K562 (cell line): Measurements from ENCODE around the gene PBX2. TPM values are rescaled to one million over a fixed set of nuclear protein-coding genes. Genes with fewer than 3 reads are reported as not detected.

Experiments used
- ATAC-seq: fragments of 200-7000 bp; cut with Tn5 transposase; 3 replicates; pipeline ENCODE4 v1.9.1; 2020; ENCODE audit warnings: moderate library complexity
- BruUV-seq: library from RNA; stranded (reverse); fragments of 400-500 nt; replicated peaks from 2 replicates; lab custom pipeline; 2021; lab: Mats Ljungman, UMichigan
- CTCF ChIA-PET: fragments of 300-600 bp; formaldehyde crosslinking; extraction: SDS; loops from one replicate; lab custom pipeline; 2021; ENCODE audit warnings: low intra/inter-chr PET ratio; lab: Yijun Ruan, JAX
- POLR2A ChIA-PET: fragments of 300-600, 350-650 bp; sonication (Branson Sonifier 250); formaldehyde crosslinking; extraction: SDS; loops from one replicate; lab custom pipeline; 2021; ENCODE audit warnings: antibody characterized with exemption, inconsistent platforms; lab: Yijun Ruan, JAX
- DNase-seq, 4 experiments: peaks; one replicate each; pipeline versions ENCODE4 v3.0.0 to v3.0.0-alpha.2; 2011 to 2018; ENCODE audit warnings: low spot score in 3 of 4, mixed read lengths in 3 of 4; ENCODE audit errors: extremely low read depth in 1 of 4
- FAIRE-seq: peaks from 2 replicates; lab custom pipeline; 2011; peaks lifted over from hg19 to GRCh38; lab: Jason Lieb, UNC
- H2AFZ ChIP-seq: 2 replicates; pipeline ENCODE4 v1.6.0; 2011; ENCODE audit warnings: low read depth, low read length, control low read depth, inconsistent platforms
- H3K27ac ChIP-seq: fragments of 200-600 bp; 3 replicates; pipeline ENCODE4 v1.8.0; 2011; ENCODE audit warnings: low read depth, mild to moderate bottlenecking, control low read depth, inconsistent platforms, low read length, moderate library complexity, mixed read lengths; ENCODE audit errors: extremely low read depth
- H3K27me3 ChIP-seq, 2 experiments: fragments of 300-600 bp in 1 of 2; 2 replicates in 1 of 2; 3 replicates in 1 of 2; pipeline versions ENCODE4 v1.6.0 to v1.8.0; 2011; ENCODE audit warnings: inconsistent platforms in 2 of 2, low read length in 2 of 2, mild to moderate bottlenecking in 1 of 2, mixed read lengths in 1 of 2, moderate library complexity in 1 of 2; ENCODE audit not compliant: control insufficient read depth in 2 of 2, insufficient read depth in 2 of 2
- H3K36me3 ChIP-seq: fragments of 300-600 bp; 3 replicates; pipeline ENCODE4 v1.8.0; 2011; ENCODE audit warnings: mild to moderate bottlenecking, low read length, inconsistent platforms; ENCODE audit not compliant: control insufficient read depth, insufficient read depth
- H3K4me1 ChIP-seq, 2 experiments: fragments of 200-600 bp in 1 of 2; replicated peaks in 1 of 2; 2 replicates in 1 of 2; 3 replicates in 1 of 2; pipeline versions ENCODE4 v1.5.1 to v1.8.0; 2011; ENCODE audit warnings: inconsistent platforms in 2 of 2, low read length in 2 of 2, mild to moderate bottlenecking in 1 of 2, mixed read lengths in 1 of 2, moderate library complexity in 1 of 2; ENCODE audit not compliant: control insufficient read depth in 2 of 2, insufficient read depth in 2 of 2
- H3K4me2 ChIP-seq: 2 replicates; pipeline ENCODE4 v1.6.1; 2011; ENCODE audit warnings: low read length, control low read depth, inconsistent platforms, mixed read lengths; ENCODE audit not compliant: insufficient read depth
- H3K4me3 ChIP-seq: fragments of 200-600 bp; sonication (generic), shearing (Covaris generic); 2 replicates; pipeline ENCODE4 v1.5.1; 2016; ENCODE audit warnings: control low read depth, inconsistent platforms
- H3K79me2 ChIP-seq: fragments of 200-600 bp; 3 replicates; pipeline ENCODE4 v1.8.0; 2011; ENCODE audit warnings: low read length, inconsistent platforms; ENCODE audit not compliant: control insufficient read depth, insufficient read depth
- H3K9ac ChIP-seq, 2 experiments: 2 replicates each; pipeline versions ENCODE4 v1.6.0 to v1.6.1; 2011; ENCODE audit warnings: low read depth in 2 of 2, low read length in 2 of 2, control low read depth in 1 of 2, inconsistent platforms in 1 of 2, mild to moderate bottlenecking in 1 of 2, mixed read lengths in 1 of 2; ENCODE audit not compliant: insufficient read depth in 1 of 2
- H3K9me1 ChIP-seq: one replicate; pipeline ENCODE4 v1.6.0; 2011; ENCODE audit warnings: inconsistent platforms, mild to moderate bottlenecking, low read length, moderate library complexity; ENCODE audit not compliant: control insufficient read depth, insufficient read depth
- H3K9me3 ChIP-seq: replicated peaks from 2 replicates; pipeline ENCODE4 v1.5.1; 2011; ENCODE audit warnings: low read depth, low read length, inconsistent platforms; ENCODE audit not compliant: control insufficient read depth, insufficient read depth
- H4K20me1 ChIP-seq: replicated peaks from 2 replicates; pipeline ENCODE4 v1.6.1; 2011; ENCODE audit warnings: low read length, inconsistent platforms, mixed read lengths; ENCODE audit not compliant: control insufficient read depth, insufficient read depth
- HEY1 ChIP-seq: fragments of 250-450 bp; sonication (Bioruptor Pico); IDR thresholded peaks from 2 replicates; pipeline ENCODE4 v1.5.0; 2020; ENCODE audit warnings: mild to moderate bottlenecking, moderate library complexity, borderline replicate concordance
- HNRNPLL ChIP-seq: fragments of 200-400 bp; formaldehyde crosslinking; IDR thresholded peaks from 2 replicates; pipeline ENCODE4 v1.6.1; 2017; ENCODE audit warnings: low read length, low read depth, mild to moderate bottlenecking; ENCODE audit not compliant: poor library complexity, severe bottlenecking
- SRF ChIP-seq, 2 experiments: fragments of 250-450, 450-650 bp in 1 of 2; sonication (Bioruptor Pico) in 1 of 2; sonication (generic) in 1 of 2; formaldehyde crosslinking; IDR thresholded peaks; 2 replicates each; pipeline versions ENCODE4 v1.5.0 to v1.5.1; 2020 to 2022; ENCODE audit warnings: mild to moderate bottlenecking in 1 of 2, missing genetic modification reagents in 1 of 2
- ZNF699 ChIP-seq: fragments of 250-450 bp; sonication (Bioruptor Pico); IDR thresholded peaks from 2 replicates; pipeline ENCODE4 v1.8.0; 2021; ENCODE audit warnings: mild to moderate bottlenecking, moderate library complexity; ENCODE audit not compliant: insufficient replicate concordance
- WGBS: fragments of 100-300 bp; shearing (Covaris generic); methylation state at CpG from one replicate; pipeline ENCODE4 v1.1.6; 2016; ENCODE audit warnings: low coverage, mixed read lengths; ENCODE audit not compliant: insufficient coverage; ENCODE audit errors: missing lambda C conversion rate; 5-methylcytosine and 5-hydroxymethylcytosine counted together
- in situ Hi-C: fragments of 300-500 bp; cut with MboI; formaldehyde crosslinking; loops from 4 replicates; pipeline ENCODE4 v1.15.0; 2018; ENCODE audit warnings: inconsistent platforms, mixed read lengths
- intact Hi-C: fragments of 100-400 bp; cut with micrococcal nuclease; formaldehyde crosslinking; loops from 2 replicates; pipeline ENCODE4 v1.14.2; 2022
- polyA plus RNA-seq, 8 experiments: library from polyadenylated mRNA; depleted of rRNA in 4 of 8; stranded (reverse) in 5 of 8; unstranded in 3 of 8; fragments of >200 nt; fragmentation: Nextera tagmentation in 2 of 8; fragmentation: Illumina TruSeq in 1 of 8; extraction: Ambion mirVana in 2 of 8; extraction: Trizol in 1 of 8; gene quantifications; 2 replicates each; pipeline versions ENCODE4 v1.2.1 to v1.2.3, GENCODE V29; 2011 to 2014; ENCODE audit warnings: inconsistent platforms in 1 of 8, missing spikeins in 1 of 8
- total RNA-seq, 7 experiments: library from RNA; depleted of rRNA in 6 of 7; stranded (reverse); fragments of >200 nt in 6 of 7; fragmentation: Illumina TruSeq in 2 of 7; extraction: Trizol in 2 of 7; gene quantifications; 2 replicates each; pipeline versions ENCODE4 v1.2.1 to v1.2.3, GENCODE V29; 2011 to 2021; ENCODE audit warnings: low replicate concordance in 1 of 7
- TF ChIP-seq, protein P1 (sequence below): fragments of 450-650 bp; IDR thresholded peaks from 2 replicates; pipeline ENCODE4 v1.6.1; 2018; ENCODE audit warnings: mild to moderate bottlenecking, low read depth; ENCODE audit not compliant: partially characterized antibody

The PBX2 gene
- total and polyA plus RNA-seq, 9 of the 15 experiments (the other 6 are each of a cell fraction or from before 2014, with no cell fraction given), result 1.9 to 134 (median 62.5) TPM

DNA sequence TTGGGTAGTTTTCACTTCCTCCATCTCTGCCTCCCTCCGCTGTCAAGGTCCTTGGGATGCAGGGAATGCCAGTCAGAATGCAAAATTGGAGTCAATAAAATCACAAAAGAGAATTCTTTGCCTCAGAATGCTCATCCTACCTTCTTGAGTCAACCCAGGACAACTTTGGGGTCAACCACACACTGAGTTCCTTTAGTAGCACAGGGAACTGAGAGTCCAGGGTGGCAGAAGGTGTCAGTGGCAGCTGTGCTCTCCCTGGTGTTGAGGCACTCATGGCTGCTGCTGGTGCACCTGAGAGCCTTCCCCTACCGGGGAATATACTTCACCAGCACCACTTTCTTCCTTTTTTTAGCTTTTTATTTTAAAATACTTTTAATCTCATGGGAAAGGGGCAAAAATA lies 34.7 kb upstream of the PBX2 start (continued):
- TF ChIP-seq SRF (CRISPR knock-in tag; IDR thresholded peaks at IDR 0.05) (no peak), HEY1 (CRISPR knock-in tag) (no peak)
- TF ChIP-seq, protein P1, sequence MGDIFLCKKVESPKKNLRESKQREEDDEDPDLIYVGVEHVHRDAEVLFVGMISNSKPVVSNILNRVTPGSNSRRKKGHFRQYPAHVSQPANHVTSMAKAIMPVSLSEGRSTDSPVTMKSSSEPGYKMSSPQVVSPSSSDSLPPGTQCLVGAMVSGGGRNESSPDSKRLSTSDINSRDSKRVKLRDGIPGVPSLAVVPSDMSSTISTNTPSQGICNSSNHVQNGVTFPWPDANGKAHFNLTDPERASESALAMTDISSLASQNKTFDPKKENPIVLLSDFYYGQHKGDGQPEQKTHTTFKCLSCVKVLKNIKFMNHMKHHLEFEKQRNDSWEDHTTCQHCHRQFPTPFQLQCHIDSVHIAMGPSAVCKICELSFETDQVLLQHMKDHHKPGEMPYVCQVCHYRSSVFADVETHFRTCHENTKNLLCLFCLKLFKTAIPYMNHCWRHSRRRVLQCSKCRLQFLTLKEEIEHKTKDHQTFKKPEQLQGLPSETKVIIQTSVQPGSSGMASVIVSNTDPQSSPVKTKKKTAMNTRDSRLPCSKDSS, result no peak

GRCh38 chr6:32223258-32224235 lies 33.5 kb upstream of the PBX2 start, which contains the start of gene NOTCH4:
NOTCH4 (minus strand) TSS chr6:32224067; CDS start chr6:32223928, 139 bp downstream.
- no peaks in the 10 kb centered on the region; the same call in none of the 2 replicates for H4K20me1 ChIP-seq
- intact Hi-C loops, result no loop called here
- CTCF ChIA-PET, result interaction anchor here (0.6 kb wide), 1 partner anchor 175 kb away, joined by 3 read pairs; no protein-coding TSS in a partner anchor
- no peaks in the 10 kb centered on the region for H3K79me2 ChIP-seq
- no peak for ATAC-seq
- no peak within 1 kb of the TSS for H3K27ac ChIP-seq
- TF ChIP-seq HNRNPLL (peak; percentile 3), ZNF699 (CRISPR knock-in tag) (no peak)
- TF ChIP-seq, all 486 proteins: peak for 1
- BruUV-seq, result no TSS peak
- Histone ChIP-seq H3K9me1 (no peaks in the 10 kb centered on the region), H3K9ac (0 out of 4 replicates have a peak within 1 kb of the TSS, but pooled peaks of 1 of the 2 experiments have one; percentile 47), H3K9me3 (no peaks in the 10 kb centered on the region), H2AFZ (no peak within 1 kb of the TSS), H3K4me2 (no peak within 1 kb of the TSS), H3K36me3 (no peaks in the 10 kb centered on the region), H3K4me3 (no peak within 1 kb of the TSS), H3K27me3 (peaks cover 28 to 54% of the 10 kb centered on the region in 2 experiments; a peak in 4 of 5 replicates), H3K4me1 (peaks cover 0 to 4% of the 10 kb centered on the region in 2 experiments; a peak in 3 of 5 replicates)
- 8% methylated on average over 20 of the region's 20 CpGs for WGBS
- FAIRE-seq, result no peak
- POLR2A ChIA-PET, result interaction anchor here (0.6 kb wide), 1 partner anchor 164 kb away, joined by 3 read pairs; no protein-coding TSS in a partner anchor
- in situ Hi-C loops, result no loop called here
- DNase-seq, result no peak
